NCI-H1436 (cell line): Measurements from ENCODE around the gene PRM2.

Source experiments
- DNase-seq: peaks from one replicate; lab custom pipeline; 2025; lab: John Stamatoyannopoulos, UW

The PRM2 gene

GRCh38 chr16:11260596-11260966, 15.7 kb downstream of the PRM2 start:
- DNase-seq: no peak

GRCh38 chr16:11259655-11260595, 16.4 kb downstream of the PRM2 start:
- no peak for DNase-seq

- no peak for DNase-seq
These were observed 17.5 kb downstream of the PRM2 start for GRCh38 chr16:11258553-11259492.

GRCh38 chr16:11257131-11257938, 18.9 kb downstream of the PRM2 start:
- DNase-seq: peak; percentile 51

GRCh38 chr16:11256661-11257130, 19.6 kb downstream of the PRM2 start:
- DNase-seq: peak; percentile 26

GRCh38 chr16:11255737-11256660, 20.3 kb downstream of the PRM2 start, which contains the start of gene SOCS1:
Gene SOCS1, minus strand, starts transcription at chr16:11256204. Its CDS starts 726 bp downstream, at chr16:11255478.
- peak; percentile 76 for DNase-seq

GRCh38 chr16:11254913-11255736, 21.2 kb downstream of the PRM2 start:
- DNase-seq: no peak

GRCh38 chr16:11253995-11254912, 22.0 kb downstream of the PRM2 start:
- no peak for DNase-seq

GRCh38 chr16:11253009-11253994, 23.0 kb downstream of the PRM2 start:
- DNase-seq: no peak

- no peak for DNase-seq
These were observed 23.8 kb downstream of the PRM2 start for GRCh38 chr16:11252482-11252931.

- DNase-seq: no peak
These were observed 24.5 kb downstream of the PRM2 start for GRCh38 chr16:11251525-11252481.

GRCh38 chr16:11250786-11251524, 25.3 kb downstream of the PRM2 start:
- no peak for DNase-seq

- no peak for DNase-seq
These were observed 26.0 kb downstream of the PRM2 start for GRCh38 chr16:11250091-11250785.

GRCh38 chr16:11249233-11250061, 26.8 kb downstream of the PRM2 start:
- no peak for DNase-seq
